ENCODE measurements around the gene CHD1. TPM values are rescaled to one million over a fixed set of nuclear protein-coding genes. Genes with fewer than 3 reads are reported as not detected.

The CHD1 gene
- total and polyA plus RNA-seq, 9 of the 15 experiments (the other 6 are each of a cell fraction or from before 2014, with no cell fraction given), result 27.3 to 133 (median 58.7) TPM

GRCh38 chr5:98928873-98929709 lies at the start of gene CHD1 (continued):
- TF ChIP-seq, protein P1, sequence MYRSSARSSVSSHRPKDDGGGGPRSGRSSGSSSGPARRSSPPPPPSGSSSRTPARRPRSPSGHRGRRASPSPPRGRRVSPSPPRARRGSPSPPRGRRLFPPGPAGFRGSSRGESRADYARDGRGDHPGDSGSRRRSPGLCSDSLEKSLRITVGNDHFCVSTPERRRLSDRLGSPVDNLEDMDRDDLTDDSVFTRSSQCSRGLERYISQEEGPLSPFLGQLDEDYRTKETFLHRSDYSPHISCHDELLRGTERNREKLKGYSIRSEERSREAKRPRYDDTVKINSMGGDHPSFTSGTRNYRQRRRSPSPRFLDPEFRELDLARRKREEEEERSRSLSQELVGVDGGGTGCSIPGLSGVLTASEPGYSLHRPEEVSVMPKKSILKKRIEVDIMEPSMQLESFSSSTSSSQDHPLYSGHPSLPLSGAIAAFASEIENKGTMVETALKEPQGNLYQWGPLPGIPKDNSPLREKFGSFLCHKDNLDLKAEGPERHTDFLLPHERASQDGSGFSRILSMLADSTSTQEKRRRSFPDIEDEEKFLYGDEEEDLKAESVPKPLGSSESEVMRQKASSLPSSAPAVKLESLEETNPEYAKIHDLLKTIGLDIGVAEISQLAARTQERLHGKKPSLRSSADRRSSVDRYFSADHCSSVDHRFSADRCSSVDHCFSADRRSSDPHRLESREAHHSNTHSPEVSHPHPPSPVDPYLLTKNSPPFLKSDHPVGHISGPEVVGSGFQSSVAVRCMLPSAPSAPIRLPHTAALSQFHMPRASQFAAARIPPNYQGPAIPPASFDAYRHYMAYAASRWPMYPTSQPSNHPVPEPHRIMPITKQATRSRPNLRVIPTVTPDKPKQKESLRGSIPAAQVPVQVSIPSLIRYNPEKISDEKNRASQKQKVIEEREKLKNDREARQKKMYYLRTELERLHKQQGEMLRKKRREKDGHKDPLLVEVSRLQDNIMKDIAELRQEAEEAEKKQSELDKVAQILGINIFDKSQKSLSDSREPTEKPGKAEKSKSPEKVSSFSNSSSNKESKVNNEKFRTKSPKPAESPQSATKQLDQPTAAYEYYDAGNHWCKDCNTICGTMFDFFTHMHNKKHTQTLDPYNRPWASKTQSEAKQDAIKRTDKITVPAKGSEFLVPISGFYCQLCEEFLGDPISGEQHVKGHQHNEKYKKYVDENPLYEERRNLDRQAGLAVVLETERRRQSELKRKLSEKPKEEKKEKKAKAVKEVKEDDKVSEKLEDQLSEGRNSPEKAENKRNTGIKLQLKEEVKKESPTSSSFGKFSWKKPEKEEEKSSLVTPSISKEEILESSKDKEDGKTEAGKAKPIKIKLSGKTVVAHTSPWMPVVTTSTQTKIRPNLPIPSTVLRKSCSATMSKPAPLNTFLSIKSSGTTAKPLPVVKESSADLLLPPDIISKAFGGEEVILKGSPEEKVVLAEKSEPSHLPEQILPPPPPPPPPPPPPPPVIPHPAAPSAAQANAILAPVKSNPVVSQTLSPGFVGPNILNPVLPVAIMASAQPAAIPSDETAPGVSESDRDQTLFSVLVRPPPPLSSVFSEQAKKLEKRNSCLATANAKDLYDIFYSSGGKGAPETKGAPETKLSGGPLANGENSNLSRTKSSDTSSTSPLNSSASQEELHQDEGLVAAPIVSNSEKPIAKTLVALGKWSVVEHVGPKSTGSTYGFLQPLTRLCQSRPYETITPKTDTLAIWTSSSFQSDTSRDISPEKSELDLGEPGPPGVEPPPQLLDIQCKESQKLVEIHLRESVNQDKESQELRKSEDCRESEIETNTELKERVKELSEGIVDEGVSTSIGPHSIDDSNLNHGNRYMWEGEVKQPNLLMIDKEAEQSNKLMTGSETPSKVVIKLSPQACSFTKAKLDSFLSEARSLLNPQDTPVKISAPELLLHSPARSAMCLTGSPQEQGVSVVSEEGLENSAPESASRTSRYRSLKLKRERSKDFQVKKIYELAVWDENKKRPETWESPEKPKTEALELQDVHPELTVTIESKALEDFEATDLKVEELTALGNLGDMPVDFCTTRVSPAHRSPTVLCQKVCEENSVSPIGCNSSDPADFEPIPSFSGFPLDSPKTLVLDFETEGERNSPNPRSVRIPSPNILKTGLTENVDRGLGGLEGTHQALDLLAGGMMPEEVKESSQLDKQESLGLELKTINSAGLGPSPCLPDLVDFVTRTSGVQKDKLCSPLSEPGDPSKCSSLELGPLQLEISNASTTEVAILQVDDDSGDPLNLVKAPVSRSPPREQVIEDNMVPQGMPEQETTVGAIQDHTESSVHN (IDR thresholded peaks at IDR 0.05; ENCODE audit: borderline replicate concordance in 1 of 2, low read depth in 1 of 2), result no peak; a peak in 1 of 4 replicates
- TF ChIP-seq, protein P2, sequence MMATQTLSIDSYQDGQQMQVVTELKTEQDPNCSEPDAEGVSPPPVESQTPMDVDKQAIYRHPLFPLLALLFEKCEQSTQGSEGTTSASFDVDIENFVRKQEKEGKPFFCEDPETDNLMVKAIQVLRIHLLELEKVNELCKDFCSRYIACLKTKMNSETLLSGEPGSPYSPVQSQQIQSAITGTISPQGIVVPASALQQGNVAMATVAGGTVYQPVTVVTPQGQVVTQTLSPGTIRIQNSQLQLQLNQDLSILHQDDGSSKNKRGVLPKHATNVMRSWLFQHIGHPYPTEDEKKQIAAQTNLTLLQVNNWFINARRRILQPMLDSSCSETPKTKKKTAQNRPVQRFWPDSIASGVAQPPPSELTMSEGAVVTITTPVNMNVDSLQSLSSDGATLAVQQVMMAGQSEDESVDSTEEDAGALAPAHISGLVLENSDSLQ (IDR thresholded peaks at IDR 0.05), result peak; percentile 97
- TF ChIP-seq TSC22D4 (tag; IDR thresholded peaks at IDR 0.05) (no peak), TEAD4 (IDR thresholded peaks at IDR 0.05; ENCODE audit: low read length) (peak; percentile 42; the same call in 1 of the 2 replicates), TEAD4 (CRISPR knock-in tag; IDR thresholded peaks at IDR 0.05; ENCODE audit: borderline replicate concordance) (no peak), BCL6 (CRISPR knock-in tag; IDR thresholded peaks at IDR 0.05) (no peak), TCFL5 (CRISPR knock-in tag; conservative IDR thresholded peaks at IDR 0.05) (no peak), ZNF408 (CRISPR knock-in tag; IDR thresholded peaks at IDR 0.05; ENCODE audit: low read depth) (no peak), RFX5 (IDR thresholded peaks at IDR 0.05; ENCODE audit: low read depth, low read length) (no peak), KAT8 (IDR thresholded peaks at IDR 0.05; ENCODE audit: low read depth) (no peak), MXI1 (IDR thresholded peaks at IDR 0.05; ENCODE audit: low read depth, low read length) (0 out of 2 replicates have a peak, but pooled peaks have one; percentile 5)
- TF ChIP-seq, protein P3, sequence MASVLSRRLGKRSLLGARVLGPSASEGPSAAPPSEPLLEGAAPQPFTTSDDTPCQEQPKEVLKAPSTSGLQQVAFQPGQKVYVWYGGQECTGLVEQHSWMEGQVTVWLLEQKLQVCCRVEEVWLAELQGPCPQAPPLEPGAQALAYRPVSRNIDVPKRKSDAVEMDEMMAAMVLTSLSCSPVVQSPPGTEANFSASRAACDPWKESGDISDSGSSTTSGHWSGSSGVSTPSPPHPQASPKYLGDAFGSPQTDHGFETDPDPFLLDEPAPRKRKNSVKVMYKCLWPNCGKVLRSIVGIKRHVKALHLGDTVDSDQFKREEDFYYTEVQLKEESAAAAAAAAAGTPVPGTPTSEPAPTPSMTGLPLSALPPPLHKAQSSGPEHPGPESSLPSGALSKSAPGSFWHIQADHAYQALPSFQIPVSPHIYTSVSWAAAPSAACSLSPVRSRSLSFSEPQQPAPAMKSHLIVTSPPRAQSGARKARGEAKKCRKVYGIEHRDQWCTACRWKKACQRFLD (CRISPR knock-in tag; IDR thresholded peaks at IDR 0.05), result no peak
- TF ChIP-seq, protein P4, sequence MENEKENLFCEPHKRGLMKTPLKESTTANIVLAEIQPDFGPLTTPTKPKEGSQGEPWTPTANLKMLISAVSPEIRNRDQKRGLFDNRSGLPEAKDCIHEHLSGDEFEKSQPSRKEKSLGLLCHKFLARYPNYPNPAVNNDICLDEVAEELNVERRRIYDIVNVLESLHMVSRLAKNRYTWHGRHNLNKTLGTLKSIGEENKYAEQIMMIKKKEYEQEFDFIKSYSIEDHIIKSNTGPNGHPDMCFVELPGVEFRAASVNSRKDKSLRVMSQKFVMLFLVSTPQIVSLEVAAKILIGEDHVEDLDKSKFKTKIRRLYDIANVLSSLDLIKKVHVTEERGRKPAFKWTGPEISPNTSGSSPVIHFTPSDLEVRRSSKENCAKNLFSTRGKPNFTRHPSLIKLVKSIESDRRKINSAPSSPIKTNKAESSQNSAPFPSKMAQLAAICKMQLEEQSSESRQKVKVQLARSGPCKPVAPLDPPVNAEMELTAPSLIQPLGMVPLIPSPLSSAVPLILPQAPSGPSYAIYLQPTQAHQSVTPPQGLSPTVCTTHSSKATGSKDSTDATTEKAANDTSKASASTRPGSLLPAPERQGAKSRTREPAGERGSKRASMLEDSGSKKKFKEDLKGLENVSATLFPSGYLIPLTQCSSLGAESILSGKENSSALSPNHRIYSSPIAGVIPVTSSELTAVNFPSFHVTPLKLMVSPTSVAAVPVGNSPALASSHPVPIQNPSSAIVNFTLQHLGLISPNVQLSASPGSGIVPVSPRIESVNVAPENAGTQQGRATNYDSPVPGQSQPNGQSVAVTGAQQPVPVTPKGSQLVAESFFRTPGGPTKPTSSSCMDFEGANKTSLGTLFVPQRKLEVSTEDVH (IDR thresholded peaks at IDR 0.05; ENCODE audit: low read depth, partially characterized antibody), result peak; percentile 16
